Measurements from ENCODE around the gene C16orf78. TPM values are rescaled to one million over a fixed set of nuclear protein-coding genes. Genes with fewer than 3 reads are reported as not detected.

The C16orf78 gene
- total RNA-seq, 1 experiment from 2014 or later: not detected

- no peaks in the 10 kb centered on the region for H3K36me3 ChIP-seq (ENCODE audit: low read depth)
- no peak overlapping the region for H3K4me3 ChIP-seq
- no peaks in the 10 kb centered on the region for H3K9me2 ChIP-seq (ENCODE audit: insufficient read depth)
- H3K27me3 ChIP-seq (ENCODE audit: insufficient read depth, low read depth): peaks cover 18% of the 10 kb centered on the region
- H3K27ac ChIP-seq: no peak overlapping the region
- no TSS peak for BruUV-seq (replicated peaks)
- no peaks in the 10 kb centered on the region for H3K79me2 ChIP-seq (ENCODE audit: low read depth)
- no peaks in the 10 kb centered on the region for H4K20me1 ChIP-seq (ENCODE audit: insufficient read depth)
- H3F3A ChIP-seq (ENCODE audit: insufficient read depth, low read depth): no peaks in the 10 kb centered on the region
- TF ChIP-seq, protein P1, sequence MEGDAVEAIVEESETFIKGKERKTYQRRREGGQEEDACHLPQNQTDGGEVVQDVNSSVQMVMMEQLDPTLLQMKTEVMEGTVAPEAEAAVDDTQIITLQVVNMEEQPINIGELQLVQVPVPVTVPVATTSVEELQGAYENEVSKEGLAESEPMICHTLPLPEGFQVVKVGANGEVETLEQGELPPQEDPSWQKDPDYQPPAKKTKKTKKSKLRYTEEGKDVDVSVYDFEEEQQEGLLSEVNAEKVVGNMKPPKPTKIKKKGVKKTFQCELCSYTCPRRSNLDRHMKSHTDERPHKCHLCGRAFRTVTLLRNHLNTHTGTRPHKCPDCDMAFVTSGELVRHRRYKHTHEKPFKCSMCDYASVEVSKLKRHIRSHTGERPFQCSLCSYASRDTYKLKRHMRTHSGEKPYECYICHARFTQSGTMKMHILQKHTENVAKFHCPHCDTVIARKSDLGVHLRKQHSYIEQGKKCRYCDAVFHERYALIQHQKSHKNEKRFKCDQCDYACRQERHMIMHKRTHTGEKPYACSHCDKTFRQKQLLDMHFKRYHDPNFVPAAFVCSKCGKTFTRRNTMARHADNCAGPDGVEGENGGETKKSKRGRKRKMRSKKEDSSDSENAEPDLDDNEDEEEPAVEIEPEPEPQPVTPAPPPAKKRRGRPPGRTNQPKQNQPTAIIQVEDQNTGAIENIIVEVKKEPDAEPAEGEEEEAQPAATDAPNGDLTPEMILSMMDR (conservative IDR thresholded peaks at IDR 0.05): no peak
- no peak for TF ChIP-seq EZH2 (IDR thresholded peaks at IDR 0.05; ENCODE audit: low read depth)
- H3K4me2 ChIP-seq: no peak overlapping the region
- CTCF ChIA-PET: no interaction called here
- intact Hi-C loops (cut with micrococcal nuclease; ENCODE audit: unreplicated experiment): no loop called here
- POLR2A ChIA-PET (ENCODE audit: unreplicated experiment): no interaction called here
- no peak overlapping the region for H2AFZ ChIP-seq
- DNase-seq: no peak
- H3K4me1 ChIP-seq (replicated peaks; ENCODE audit: insufficient read depth): no peaks in the 10 kb centered on the region
- H3K9me3 ChIP-seq (ENCODE audit: insufficient read depth, low read depth): no peaks in the 10 kb centered on the region
These were observed 36.6 kb downstream of the C16orf78 start for GRCh38 chr16:49410226-49410625.

DNA sequence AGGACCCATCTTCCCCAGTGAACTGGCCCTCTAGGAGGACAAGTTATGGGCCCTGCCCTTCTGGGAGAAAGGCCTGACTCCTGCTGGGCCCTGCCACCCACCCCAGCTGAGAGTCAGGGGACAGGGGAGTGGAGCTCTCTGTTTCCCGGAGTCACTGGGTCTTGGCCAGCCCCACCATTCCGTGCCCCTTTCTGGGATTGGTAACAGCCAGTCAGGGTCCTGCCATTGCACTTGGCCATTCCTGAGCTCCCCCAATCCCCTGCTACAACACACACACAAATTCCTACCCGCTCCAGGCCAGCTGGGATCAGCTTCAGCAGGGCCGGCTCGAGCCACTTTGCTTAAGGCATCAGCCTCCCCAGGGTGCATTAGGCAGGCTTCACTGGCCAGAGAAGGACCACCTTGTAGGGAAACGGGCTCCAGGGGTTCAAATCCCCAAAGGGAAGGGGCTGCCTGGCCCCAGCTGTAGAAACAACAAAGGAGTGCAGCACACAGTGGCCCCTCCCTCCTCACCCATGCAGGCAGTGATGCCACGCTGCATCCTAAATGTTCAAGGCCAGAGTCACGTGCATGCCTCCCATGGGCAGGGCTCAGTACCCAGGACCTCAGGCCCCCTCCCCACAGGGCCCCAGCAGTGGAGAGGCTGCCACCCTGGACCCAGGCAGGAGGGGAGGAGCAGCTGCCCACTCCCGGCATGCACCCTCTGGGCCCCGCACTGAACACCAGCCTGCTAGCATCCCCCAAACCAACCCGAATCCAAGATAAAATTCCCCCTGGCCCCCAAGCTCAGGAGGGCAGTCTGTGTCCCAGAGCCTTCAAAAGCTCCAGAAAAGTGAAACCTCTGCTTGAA, 37.7 kb downstream of the C16orf78 start:
- H3K36me3 ChIP-seq (ENCODE audit: low read depth): no peaks in the 10 kb centered on the region
- H3K9me3 ChIP-seq (ENCODE audit: insufficient read depth, low read depth): no peaks in the 10 kb centered on the region
- CTCF ChIA-PET: no interaction called here
- H3K79me2 ChIP-seq (ENCODE audit: low read depth): no peaks in the 10 kb centered on the region
- H4K20me1 ChIP-seq (ENCODE audit: insufficient read depth): no peaks in the 10 kb centered on the region
- no TSS peak for BruUV-seq (replicated peaks)
- TF ChIP-seq, protein P1 (conservative IDR thresholded peaks at IDR 0.05): no peak
- no peak for TF ChIP-seq EZH2 (IDR thresholded peaks at IDR 0.05; ENCODE audit: low read depth)
- intact Hi-C loops (cut with micrococcal nuclease; ENCODE audit: unreplicated experiment): no loop called here
- POLR2A ChIA-PET (ENCODE audit: unreplicated experiment): no interaction called here
- H3K4me1 ChIP-seq (replicated peaks; ENCODE audit: insufficient read depth): no peaks in the 10 kb centered on the region
- no peak overlapping the region for H3K4me3 ChIP-seq
- no peaks in the 10 kb centered on the region for H3K9me2 ChIP-seq (ENCODE audit: insufficient read depth)
- no peak for DNase-seq
- no peak overlapping the region for H3K4me2 ChIP-seq
- H2AFZ ChIP-seq: no peak overlapping the region
- peaks cover 29% of the 10 kb centered on the region for H3K27me3 ChIP-seq (ENCODE audit: insufficient read depth, low read depth)
- H3F3A ChIP-seq (ENCODE audit: insufficient read depth, low read depth): no peaks in the 10 kb centered on the region
- H3K27ac ChIP-seq: no peak overlapping the region

- Histone ChIP-seq H3K79me2 (ENCODE audit: low read depth) (no peaks in the 10 kb centered on the region), H3K27ac (no peak overlapping the region), H4K20me1 (ENCODE audit: insufficient read depth) (no peaks in the 10 kb centered on the region), H3K36me3 (ENCODE audit: low read depth) (no peaks in the 10 kb centered on the region), H3K4me3 (no peak overlapping the region), H3K4me1 (replicated peaks; ENCODE audit: insufficient read depth) (no peaks in the 10 kb centered on the region), H3K27me3 (ENCODE audit: insufficient read depth, low read depth) (peaks cover 60% of the 10 kb centered on the region), H3K4me2 (no peak overlapping the region), H3K9me2 (ENCODE audit: insufficient read depth) (no peaks in the 10 kb centered on the region), H3K9me3 (ENCODE audit: insufficient read depth, low read depth) (no peaks in the 10 kb centered on the region), H2AFZ (no peak overlapping the region), H3F3A (ENCODE audit: insufficient read depth, low read depth) (no peaks in the 10 kb centered on the region)
- intact Hi-C loops (cut with micrococcal nuclease; ENCODE audit: unreplicated experiment): no loop called here
- ChIA-PET CTCF (no interaction called here), POLR2A (ENCODE audit: unreplicated experiment) (no interaction called here)
- TF ChIP-seq, protein P1 (conservative IDR thresholded peaks at IDR 0.05): no peak
- TF ChIP-seq EZH2 (IDR thresholded peaks at IDR 0.05; ENCODE audit: low read depth): no peak
- DNase-seq: no peak
- no TSS peak for BruUV-seq (replicated peaks)
These were observed 41.1 kb downstream of the C16orf78 start for GRCh38 chr16:49414671-49415070.

Data from PC-9 (cell line).